GM19397 (cell line): ENCODE results near the gene PGM5.
A peak's percentile ranks its signal among the peaks of the same experiment; 100 is the strongest.

Experiments
- ATAC-seq: cut with Tn5 transposase; IDR thresholded peaks from one replicate; pipeline ENCODE4 v1.9.1; 2021; ENCODE audit warnings: mild to moderate bottlenecking, moderate library complexity; ENCODE audit not compliant: unreplicated experiment

PGM5 gene

GRCh38 chr9:68574150-68574549 is 217.7 kb downstream of the PGM5 start:
- ATAC-seq = no peak

GRCh38 chr9:68575817-68576216 is 219.4 kb downstream of the PGM5 start:
- ATAC-seq = no peak

- ATAC-seq = peak; percentile 64
Measured at GRCh38 chr9:68577774-68578591, 221.6 kb downstream of the PGM5 start.
